Stimulated activated CD8-positive, alpha-beta memory T cell treated with anti-CD3 and anti-CD28 coated beads, Interleukin-15, amount 100 ng/mL, for 4 hours (primary cell): ENCODE measurements around the gene PLD5.
"Not testable (repeated sequence)": the region's sequence is repeated elsewhere in the genome, so short reads cannot be mapped to it uniquely, and the experiment has no call there.

Experiments used
- DNase-seq, 2 donors: peaks; one replicate each; pipeline ENCODE4 v3.0.0-alpha.2; 2020; ENCODE audit warnings: low read depth in 2 of 2

Gene PLD5

DNA sequence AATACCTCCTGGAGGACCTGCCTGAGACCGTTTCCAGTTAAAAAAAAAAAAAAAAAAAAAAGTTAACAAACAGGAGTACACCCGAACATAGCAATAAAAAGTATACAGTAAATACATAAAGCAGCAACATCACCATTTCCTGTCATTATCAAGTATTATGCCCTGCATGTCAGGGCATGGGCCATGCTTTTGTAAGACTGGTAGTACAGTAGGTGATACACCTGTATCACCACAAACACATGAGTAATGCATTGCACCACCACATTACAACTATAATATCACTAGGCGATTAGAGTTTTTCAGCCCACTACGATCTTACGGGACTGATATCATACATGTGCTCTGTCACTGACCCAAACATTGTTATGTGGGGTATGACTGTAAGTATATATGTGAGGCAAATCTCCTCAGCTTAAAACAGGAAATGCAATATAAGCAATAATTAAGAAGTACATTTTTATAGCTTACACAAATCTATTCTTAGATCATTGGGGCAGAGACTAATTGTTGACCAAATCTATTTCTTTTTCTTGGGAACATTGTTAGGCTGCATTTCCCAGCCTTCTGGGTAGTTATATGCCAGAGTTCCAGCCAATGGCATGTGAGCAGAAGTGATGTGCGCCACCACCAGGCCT, 98.1 kb downstream of the PLD5 start:
- DNase-seq = no peak

DNA sequence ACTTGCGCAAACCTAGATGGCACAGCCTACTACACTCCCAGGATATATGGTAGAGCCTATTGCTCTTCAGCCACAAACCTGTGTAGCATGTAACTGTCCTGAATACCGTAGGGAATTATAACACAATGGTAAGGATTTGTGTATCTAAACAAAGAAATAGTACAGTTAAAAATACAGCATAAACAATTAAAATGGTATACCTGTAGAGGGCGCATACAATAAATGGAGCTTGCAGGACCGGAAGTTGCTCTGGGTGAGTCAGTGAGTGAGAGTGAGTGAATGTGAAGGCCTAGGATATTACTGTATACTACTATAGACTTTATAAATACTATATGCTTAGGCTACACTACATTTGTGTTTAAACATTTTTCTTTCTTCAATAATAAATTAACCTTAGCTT, 99.3 kb downstream of the PLD5 start:
- no peak for DNase-seq

DNA sequence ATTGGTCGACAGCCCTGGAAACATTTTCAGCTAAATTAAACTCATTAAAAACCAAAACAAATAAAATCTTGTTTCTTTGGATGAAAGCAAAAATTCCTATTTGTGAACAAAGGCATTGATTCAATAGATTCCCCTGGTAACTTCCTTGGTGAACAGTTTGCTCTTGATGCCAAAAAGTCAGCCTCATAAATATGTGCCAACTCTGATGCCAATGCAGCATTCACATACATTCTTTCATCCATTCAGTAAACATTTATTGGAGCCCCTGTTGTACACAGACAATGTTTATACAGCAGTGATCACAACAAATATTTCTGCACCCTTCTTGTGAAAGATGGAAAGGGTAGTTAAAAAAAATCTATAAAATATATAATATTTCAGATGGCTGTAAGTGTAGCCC, 107.8 kb downstream of the PLD5 start:
- no peak for DNase-seq

DNA sequence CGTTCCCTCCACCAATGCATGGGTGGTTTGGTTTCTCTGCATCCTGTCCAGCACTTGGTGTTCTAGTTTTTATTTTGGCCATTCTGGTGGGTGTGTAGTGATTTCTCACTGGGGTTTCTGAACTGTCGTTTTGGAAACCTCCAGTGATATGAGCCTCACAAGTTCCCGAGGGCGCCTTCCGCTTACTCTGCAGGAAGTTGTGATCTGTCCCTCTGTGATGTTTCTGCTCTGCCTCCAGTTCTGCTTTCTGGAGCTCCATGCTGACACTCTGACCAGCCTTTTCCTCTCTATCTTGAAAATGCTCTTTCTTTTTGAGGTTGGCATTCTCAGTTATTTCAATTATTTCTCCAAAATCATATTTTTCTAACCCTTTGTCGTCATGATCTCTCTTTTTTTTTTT, 111.6 kb downstream of the PLD5 start:
- DNase-seq = no peak

DNA sequence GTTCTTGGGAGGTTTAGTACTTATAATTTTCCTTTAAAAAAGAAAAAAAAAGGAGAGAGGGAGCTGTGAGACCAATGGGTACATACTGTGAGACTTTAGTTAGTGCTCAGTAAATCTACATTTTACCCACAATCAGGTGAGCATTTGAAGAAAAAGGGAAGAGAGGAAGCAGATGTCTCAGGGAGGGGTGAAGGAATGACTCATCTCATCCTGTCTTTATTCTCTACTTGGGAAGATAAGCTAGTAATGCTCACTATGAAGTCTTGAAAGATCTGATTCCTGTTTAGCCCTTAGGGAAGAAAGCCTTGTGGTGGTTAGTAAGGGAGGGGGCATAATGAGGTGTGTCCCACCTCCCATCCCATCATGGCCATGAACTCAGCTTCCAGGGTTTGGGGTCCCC, 112.6 kb downstream of the PLD5 start:
- DNase-seq = no peak

DNA sequence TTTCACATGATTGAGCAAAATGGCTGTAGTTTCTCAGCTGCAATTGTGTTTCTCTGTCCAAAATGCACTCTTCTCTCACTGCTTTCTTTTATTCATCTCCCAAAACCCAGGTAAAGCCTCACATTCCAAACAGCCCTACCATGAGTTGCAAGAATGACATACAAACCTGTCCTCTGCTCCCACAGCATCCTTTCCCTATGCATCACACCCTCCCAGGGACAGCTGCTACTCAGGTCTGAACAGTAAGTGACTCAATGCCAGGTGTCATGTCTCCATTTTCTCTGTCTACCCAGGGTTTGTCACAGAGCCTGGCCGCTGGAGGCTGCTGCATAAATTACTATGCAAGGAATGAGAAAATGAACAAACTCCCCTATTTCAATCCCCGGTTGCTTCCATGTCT, 118.5 kb downstream of the PLD5 start:
- no peak for DNase-seq

DNA sequence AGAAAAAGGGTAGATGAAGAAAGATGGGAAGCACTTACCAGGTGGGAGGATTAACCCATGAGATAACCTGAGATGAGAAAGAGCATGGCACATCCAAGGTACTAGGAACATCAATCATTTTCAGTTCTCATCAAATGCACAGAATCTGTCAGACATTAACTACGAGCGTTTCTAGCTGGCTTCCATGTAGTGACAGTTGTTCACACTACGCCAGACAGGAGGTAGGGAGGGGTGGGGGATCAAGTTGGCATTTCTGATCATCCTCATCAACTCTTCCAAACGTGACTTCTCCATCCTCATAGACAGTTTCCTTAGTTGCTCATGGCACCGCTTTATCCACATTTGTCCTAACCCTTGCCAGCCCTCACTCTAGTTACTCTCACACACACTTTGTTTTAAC, 120.2 kb downstream of the PLD5 start:
- no peak for DNase-seq

DNA sequence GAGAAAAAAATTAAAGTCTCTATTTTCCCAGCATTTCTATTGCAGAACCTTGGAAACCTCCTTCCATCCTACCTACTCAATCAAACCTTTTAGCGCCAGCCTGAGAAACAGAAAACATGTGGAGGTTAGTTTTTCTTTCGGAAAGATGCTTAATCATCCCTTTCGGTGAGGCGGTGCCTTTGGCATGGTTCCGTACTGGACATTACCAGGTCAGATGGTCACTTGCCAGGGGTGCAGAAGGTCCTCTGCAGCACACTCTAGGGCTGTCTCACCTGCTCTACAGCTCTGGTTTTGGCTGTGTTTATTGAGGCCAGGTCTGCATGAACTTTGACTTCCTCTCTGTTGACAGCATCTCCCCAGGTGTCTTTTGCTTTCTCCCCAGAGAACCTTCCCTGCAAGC, 121.5 kb downstream of the PLD5 start:
- DNase-seq = no peak

DNA sequence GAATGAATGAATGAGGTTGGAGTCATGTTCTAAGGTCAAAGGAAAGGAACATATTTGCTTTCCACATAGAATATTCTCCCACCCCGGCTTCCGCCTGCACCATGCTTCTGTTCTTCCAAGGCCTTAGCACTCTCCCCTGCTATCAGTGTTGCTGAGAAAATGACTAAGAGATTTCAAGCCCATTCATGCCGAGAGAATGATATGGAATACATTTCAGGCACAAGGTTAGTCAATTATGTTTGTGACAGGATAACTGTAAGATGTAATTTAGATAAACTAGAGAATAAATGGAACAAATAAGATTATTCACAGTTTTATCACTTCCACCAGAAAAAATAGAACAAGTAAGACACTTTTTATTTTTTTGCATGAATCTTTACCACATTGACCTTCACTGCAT, 122.6 kb downstream of the PLD5 start:
- DNase-seq = no peak

DNA sequence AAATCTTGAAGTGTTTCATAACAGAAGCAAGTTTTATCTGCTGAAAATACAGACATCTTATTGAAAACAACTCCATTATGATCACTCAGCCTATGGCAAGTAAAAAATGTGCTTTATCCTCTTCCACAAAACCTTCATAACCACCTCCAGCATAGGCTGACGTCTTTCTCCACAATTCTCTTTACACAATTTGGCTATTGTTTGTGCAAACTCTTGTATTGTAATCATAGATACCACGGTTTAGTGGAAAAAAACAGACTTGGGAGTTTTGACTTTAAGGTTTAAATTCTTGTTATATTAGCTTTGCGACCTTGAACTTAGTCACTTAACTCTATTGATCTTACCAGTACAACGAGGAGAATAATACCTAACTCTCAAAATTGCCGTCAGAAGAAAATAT, 126.1 kb downstream of the PLD5 start:
- no peak for DNase-seq

DNA sequence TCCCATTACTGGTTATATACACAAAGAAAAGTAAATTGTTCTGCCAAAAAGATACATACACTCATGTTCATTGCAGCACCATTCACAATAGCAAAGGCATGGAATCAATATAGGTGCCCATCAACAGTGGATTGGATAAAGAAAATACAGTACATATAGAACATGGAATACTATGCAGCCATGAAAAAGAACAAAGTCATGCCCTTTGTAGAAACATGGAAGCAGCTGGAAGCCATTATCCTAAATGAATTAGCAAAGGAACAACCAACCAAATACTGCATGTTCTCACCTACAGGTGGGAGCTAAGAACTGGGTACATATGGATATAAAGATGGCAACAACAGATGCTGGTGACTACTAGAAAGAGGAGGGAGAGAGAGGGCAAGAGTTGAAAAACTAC, 132.6 kb downstream of the PLD5 start:
- DNase-seq = no peak

DNA sequence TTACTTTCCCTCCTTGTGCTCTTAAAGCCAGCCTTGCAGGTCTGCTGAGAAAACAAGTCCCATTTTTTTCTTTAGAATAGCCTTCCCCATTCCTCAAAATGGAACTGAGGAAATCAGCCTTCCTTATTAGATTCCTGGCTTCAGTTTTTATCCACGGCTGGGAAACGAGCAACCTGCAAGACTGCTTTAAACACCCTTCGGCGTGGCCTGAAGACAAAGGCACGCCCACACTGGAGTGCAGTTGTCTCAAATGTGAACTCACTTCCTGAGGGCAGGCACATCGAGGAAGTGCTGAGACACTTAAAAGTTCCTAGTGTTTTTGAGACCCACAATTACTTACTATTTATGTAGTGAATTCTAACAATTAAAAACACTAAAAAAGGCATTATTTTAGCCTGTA, 148.4 kb downstream of the PLD5 start:
- DNase-seq = not testable (repeated sequence)

DNA sequence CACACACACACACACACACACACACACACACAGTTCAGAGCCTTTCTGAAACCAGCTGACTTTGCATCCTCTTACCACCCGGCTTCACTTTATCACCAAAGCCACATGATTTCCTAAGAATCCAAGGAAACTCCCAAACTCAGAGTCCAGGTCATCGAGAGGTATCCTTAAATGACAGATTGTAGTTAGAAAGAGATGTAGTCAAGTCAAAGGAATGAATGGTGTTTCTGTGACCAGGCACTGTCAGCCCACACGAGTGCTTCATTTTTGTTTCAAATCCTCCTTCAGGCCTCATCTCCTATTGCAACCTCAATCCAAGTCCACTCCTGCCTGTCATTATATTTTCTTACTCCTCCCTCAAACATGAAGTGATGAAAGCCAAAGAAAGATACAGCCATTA, 174.1 kb downstream of the PLD5 start:
- not testable (repeated sequence) for DNase-seq

DNA sequence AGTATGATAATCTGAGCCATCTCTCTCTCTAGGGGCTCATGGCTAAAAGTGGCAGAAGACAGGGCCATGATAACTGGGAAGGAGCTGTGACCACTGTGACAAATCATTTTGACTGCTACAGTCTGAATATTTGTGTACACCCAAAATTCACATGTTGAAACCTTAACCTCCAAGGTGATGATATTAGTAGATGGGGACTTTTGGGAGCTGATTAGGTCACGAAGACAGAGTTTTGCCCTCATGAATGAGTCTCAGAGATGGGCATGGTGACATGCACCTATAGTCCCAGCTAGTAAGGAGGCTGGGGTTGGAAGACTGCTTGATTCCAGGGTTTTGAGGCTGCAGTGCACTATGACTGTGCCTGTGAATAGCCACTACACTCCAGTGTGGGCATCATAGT, 174.9 kb downstream of the PLD5 start:
- no peak for DNase-seq

DNA sequence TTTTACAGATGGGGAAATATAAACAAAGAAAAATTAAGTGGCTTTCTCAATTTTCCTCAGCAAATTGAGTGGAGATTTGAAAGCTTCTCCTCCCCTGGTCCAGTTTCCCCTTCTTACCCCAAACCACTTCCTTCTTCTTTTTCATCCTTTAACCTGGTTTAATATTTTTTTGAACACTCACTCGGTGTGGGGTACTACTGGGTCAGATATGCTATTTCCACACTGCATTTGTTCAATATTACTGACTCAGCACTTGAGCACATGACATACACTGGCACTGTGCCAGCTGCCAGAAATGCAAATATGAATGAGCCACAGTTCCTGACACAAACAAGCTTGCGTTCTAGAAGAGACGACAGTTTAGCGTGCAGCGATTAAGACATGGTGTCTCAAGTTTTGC, 193.6 kb downstream of the PLD5 start:
- not testable (repeated sequence) for DNase-seq

DNA sequence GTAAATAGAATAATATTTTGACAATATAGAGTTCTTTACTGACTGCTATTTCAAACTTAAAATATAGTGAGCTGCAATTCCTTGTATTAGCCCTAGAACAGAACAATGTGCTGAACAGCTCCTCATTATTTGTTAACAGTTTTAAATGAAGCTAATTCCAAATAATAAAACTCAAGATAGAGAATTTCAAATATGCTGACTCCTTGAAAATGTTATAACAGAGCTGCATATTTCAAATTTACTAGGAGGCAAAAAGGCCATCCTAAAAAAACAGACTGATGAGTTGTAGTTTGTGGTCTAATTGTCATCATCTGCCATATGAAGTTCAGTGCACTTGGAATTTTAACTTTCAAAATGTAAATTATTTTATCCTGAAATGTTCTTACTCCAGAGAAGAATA, 197.1 kb downstream of the PLD5 start:
- DNase-seq = not testable (repeated sequence)

DNA sequence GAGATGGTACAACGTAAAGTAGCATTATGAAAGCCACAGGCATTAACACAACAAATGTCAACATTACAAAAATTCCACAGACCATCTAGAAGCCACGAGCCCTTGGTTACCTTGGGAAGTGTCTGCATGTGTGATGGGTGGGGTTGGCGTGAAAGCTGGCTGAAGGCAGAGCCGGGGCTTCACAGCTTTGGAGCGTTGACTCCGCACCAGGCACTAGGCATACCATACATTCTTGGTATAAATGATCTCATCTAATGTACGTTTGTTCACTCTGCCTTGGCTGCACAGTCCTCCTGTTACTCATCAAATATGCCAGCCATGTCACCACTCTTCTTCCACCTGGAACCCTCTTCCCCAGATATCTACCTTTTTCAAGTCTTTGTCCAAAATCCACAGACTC, 202.5 kb downstream of the PLD5 start:
- DNase-seq = not testable (repeated sequence)

DNA sequence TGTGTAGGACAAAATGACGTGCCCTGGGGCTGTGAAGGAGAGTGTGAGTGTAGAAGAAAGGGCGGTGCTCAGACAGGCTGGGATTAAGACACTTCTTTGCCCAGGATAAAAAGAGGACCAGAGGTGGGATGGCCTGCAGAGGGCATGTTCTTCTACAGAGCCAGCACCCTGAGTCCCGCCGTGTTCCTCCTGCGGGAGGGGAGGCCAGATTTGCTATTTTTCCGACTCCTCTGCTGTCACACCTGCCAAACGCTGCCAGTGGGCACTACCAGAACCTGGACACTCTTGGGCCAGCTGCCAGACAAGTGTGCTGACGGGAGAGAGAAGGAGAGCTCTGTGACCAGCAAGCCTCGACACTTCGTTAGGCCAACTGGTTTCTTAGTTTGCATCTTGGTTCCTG, 206.4 kb downstream of the PLD5 start:
- no peak for DNase-seq

DNA sequence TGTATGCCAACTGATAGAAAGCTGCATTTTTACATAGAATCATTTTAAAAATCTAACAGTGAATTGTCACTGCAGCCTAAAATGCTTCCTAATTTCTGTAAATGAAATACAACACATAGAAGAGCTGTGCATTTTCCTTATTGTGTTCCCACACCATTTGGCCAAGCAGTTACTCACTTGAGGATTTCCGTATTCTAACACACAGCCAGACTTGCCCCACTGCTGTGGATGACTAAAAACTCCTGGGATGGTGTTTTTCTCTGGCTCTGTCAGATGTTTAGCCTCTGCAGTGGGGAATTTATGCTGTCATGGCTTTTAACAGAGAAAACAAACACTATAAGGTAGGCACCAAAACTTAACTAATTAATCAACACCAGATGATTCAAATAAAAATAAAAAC, 209.6 kb downstream of the PLD5 start:
- DNase-seq = not testable (repeated sequence)

DNA sequence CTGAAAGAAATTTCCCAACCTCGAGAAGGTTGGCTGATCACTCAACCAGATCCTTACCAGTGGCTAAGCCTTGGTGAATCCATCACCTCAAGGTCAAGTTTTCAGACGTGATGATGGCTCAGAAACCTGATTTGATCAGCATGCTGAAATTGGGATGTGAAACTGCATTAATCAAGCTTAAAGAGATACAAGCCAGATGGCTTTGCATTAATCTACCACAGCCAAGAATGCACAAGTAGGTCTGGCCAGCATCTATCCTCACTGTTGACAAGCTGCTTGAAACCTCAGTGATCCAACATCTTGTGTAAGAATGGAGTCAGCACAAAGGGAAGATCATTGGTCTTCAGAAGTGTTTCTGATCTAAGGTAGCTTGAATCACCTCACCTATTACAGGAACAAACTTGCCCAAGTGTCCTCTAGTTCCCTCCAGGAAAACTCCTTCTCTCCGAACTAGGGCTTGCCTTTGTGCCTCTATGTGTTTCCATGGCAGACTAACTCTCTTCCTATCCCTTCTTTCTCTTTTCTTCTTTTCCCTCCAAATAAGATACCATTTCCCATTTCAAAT, 210.3 kb downstream of the PLD5 start:
- not testable (repeated sequence) for DNase-seq

DNA sequence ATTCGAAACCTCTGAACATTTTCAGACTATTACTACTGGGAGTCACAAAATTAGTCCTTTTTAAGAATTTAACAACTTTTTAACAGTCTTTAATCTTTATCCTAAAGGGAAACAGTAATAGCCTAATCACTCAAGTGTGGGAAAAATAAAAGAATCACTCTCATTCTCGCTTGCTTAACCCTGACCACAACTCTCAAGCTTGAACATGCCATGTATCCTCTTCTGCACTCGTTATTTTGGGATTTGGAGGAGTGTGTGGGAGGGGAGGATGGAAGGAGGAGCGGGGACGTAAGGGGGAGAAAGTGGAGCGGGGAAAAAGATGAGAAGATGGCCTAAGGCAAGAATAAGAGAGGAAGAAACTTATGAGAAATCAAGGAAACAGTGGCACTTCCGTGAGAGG, 215.8 kb downstream of the PLD5 start:
- not testable (repeated sequence) for DNase-seq

DNA sequence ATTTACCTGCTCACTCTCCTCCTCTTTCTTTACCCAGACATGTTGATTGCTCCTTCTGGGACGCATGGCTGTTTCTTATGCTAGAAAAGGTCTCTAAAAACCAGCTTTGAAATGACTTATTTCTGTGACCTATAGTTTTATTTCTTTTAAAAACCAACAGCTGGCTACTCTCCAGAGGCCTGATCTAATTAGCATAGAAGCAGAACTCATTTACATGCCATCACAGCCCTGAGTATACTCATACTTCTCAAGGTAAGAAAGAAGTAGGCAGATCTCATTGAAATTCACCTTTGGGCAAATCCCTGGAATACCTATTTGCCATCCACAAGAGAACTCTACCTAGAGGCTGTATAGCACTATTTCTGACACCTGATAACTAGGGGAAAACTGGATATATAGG, 230.7 kb downstream of the PLD5 start:
- not testable (repeated sequence) for DNase-seq

DNA sequence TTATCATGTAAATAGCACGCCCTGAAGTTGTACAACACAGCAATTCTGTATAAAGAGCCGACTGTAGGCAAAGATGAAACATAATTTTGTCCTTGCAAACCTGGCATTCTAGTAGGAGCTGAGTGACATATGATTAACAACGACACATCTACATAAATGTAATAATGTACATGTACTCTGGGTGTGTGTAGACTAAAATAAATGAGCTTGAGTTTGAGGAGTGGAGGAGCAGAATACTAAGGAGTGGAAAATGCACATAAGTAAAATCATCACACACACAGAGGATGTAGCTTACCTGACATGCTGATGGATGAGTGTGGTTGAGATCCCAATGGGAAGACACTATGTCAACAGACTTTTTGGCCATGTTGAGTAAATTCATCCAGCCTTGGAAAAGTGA, 236.4 kb downstream of the PLD5 start:
- not testable (repeated sequence) for DNase-seq
